DMS 273 treated with DMSO at 0.1 percent for 48 hours (cell line): ENCODE measurements around the gene SYT1.
A peak's percentile ranks its signal among the peaks of the same experiment; 100 is the strongest.
"Not testable (repeated sequence)": the region's sequence is repeated elsewhere in the genome, so short reads cannot be mapped to it uniquely, and the experiment has no call there.

Experiments
- DNase-seq: peaks from one replicate; lab custom pipeline; 2025; lab: John Stamatoyannopoulos, UW

SYT1 gene

GRCh38 chr12:79406993-79407392 lies 542.4 kb downstream of the SYT1 start:
- no peak for DNase-seq

- peak; percentile 1 for DNase-seq
Measured at GRCh38 chr12:79407671-79408622, 543.4 kb downstream of the SYT1 start.

DNA sequence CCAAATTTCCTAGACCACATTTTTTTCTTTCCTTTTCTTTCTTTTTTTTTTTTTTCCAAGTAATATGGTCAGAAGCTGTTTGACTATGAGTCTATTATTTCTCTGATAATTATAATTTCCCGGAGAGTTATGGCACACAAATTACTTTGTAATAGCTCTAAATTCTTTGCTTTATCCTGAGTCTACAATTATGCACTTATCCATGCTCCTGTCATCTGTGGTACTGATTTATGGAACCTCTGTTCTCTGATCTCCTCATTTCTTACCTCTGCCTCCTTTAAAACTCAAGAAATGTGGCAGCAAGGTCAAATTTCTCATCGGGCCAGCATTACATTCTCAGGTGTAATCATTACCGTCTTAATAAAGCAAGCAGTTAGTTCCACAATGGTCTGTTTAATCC lies 544.1 kb downstream of the SYT1 start:
- DNase-seq = no peak

GRCh38 chr12:79409562-79409961 lies 545.0 kb downstream of the SYT1 start:
- DNase-seq = no peak

DNA sequence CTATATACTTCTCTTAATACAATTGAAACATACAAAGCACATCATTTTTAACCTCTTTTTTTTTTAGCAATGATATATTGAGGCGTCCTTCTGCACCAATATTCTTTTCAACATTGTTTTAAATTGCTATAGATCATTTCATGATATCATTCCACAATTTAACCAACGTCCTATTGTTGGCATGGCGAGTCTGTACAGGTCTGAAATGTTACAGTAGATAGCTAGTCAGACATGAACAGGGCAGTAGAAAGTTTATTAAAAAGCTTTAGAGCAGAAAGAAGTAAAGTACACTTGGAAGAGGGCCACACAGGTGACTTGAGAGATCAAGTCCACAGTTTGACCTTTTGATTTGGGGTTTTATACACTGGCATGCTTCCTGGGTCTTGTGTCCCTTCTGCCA lies 547.2 kb downstream of the SYT1 start:
- DNase-seq = no peak

DNA sequence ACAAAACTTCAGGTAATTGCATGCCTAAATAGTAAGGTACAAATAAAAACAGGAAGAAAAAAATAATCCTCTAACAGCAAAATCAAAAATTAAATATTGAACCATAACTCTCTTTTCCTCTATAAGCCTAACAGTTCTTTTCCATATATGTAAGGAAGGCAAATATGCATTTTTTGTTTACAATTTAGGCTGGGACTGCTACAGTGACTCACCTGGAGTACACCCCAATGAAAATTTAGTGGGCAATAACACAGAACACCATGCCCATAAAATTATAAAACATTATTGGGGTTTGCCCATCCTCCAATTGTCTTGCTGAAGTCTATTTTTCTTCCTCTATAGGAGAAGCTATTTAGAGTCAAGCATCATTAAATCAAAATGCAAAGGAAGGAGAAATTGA lies 549.2 kb downstream of the SYT1 start:
- DNase-seq = no peak

- no peak for DNase-seq
Measured at GRCh38 chr12:79414252-79414651, 549.7 kb downstream of the SYT1 start.

GRCh38 chr12:79415321-79415720 lies 550.7 kb downstream of the SYT1 start:
- no peak for DNase-seq

DNA sequence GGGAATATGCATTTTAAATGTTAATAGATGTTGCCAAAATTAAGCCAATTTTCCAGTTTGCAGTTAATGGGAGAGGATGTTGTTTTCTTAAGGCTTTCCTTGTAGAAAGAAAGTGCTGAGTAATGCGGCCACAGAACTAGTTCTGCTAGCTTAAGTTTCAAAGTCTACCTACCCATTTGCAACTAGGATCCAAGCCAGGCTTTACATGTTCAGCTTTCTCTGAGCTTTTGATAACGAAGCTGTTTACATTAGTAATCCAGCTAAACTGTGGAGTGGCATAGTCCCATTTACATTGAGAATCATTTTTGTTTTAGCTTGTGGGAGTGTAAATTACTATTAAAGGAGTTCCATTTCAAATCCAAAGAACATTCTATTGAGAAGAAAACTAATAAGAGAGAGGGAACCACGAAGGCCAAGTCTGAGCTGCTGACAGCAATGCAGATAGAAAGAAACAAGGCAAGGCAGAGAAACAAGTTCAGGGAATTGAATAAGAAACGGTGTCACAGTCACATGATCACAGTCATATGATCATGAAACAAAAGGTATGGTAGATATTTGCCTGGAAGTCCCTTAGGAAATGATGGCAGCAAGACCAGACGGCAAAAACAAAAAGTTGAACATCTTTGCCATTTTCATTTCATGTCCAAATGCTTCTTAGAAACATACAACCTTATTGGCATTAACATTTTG lies 551.3 kb downstream of the SYT1 start:
- DNase-seq = no peak

GRCh38 chr12:79420146-79420618 lies 555.6 kb downstream of the SYT1 start:
- DNase-seq = no peak

GRCh38 chr12:79421236-79421740 lies 556.7 kb downstream of the SYT1 start:
- no peak for DNase-seq

GRCh38 chr12:79422060-79422812 lies 557.7 kb downstream of the SYT1 start:
- DNase-seq = no peak

DNA sequence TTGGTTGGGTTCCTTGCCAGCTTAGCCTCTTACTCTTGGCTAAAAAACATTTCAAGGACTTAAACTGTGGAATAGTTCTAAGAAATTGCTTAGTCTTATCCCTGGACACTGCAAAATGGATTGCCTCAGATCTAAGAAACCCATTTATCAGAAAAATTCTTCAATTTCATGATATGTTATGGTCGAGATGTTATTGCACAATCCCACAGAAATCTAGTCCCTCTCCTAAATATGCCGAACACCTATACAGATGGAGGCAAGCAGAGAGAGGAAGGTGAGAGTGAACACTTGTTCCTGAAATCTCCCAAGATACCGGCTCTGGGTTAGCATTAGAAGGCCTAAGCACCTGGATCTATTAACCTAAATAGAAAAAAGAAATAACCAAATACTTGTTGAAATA lies 559.0 kb downstream of the SYT1 start:
- no peak for DNase-seq

DNA sequence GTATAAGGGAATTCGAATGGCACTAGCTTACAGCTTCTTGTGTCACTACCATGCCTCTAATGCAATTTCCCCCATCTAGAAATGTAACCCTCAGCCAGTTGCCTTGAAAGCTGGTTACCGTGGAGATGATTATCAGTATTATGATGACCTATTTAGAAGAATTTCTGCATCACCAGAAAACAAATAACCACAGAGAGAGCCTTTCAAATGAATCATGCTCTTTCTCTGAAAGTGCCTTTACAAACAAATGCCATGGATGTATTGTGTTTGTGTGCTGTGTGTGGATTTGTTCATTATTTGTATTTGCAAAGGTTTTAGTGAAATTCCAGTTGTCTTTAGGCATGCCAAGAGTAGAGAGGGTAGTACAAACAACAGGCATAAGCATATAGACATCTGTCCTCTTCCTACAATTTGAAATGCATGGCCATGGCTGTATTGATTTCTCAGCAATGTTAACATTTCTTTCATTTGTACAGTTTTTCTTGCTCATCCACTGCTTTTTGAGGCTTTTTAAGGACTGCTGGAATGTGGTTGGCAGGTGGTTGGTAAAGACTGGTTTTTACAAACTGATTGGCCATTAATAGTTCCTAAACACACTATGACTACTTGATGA lies 559.6 kb downstream of the SYT1 start:
- no peak for DNase-seq

GRCh38 chr12:79426121-79426520 lies 561.5 kb downstream of the SYT1 start:
- no peak for DNase-seq

GRCh38 chr12:79426744-79427143 lies 562.2 kb downstream of the SYT1 start:
- DNase-seq = not testable (repeated sequence)

DNA sequence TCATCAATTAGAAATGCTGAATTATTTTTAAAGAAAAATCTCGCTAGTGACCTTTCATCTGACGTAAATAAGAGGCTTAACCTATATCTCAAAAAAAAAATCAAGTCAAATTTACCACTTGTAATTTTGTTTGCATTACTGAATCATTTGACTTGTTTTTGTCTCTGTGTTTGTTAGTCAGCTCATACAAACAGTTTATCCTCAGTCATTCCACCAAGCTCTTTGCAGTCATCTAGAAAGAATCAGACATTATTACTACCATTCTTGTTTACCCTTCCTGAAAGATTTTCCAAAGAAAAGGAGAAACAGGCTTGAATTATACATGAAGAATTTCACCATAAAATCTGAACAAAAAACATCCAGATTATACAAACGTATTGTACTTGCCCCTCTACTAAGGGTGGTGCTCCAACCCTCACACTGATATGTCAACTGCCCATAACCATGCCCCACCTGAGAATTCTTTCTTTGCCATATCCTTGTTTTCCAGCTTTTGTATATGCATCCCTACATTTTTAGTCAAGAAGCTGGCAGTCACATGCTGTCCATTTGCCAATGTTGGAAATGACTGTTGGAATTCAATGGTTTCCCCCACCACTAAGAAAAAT lies 569.0 kb downstream of the SYT1 start:
- DNase-seq = no peak

DNA sequence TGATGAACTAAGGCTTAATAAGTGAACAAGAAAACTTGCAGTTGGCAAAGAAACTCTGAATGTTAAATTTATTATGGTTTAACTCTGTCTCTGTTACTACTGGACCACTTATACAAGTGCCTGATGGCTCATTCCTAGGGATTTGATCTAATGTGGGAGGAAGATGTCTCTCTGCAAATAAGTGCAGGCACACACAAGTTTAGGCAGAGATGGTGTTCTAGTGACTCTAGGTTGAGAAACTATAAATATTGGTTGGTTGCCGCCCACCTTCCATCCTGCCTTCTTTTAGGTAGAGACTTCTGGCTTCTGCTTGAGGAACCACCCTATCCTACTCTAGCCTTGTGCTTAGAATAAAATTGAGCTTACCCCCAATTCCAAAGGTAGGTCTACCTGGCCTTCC lies 570.0 kb downstream of the SYT1 start:
- no peak for DNase-seq

GRCh38 chr12:79435742-79436141 lies 571.2 kb downstream of the SYT1 start:
- DNase-seq = no peak

- DNase-seq = no peak
Measured at GRCh38 chr12:79438480-79439174, 574.1 kb downstream of the SYT1 start.
